T follicular helper cell (primary cell): ENCODE measurements around the gene C20orf96.
A peak's percentile ranks its signal among the peaks of the same experiment; 100 is the strongest.
"Not testable (repeated sequence)": the region's sequence is repeated elsewhere in the genome, so short reads cannot be mapped to it uniquely, and the experiment has no call there.

Experiments used
- DNase-seq: peaks from one replicate; pipeline ENCODE4 v3.0.0-alpha.2; 2020; ENCODE audit warnings: low read depth
- total RNA-seq, 2 experiments: gene quantifications; one replicate each; lab custom pipeline; 2026; lab: John Stamatoyannopoulos, UW

C20orf96 gene, protein sequence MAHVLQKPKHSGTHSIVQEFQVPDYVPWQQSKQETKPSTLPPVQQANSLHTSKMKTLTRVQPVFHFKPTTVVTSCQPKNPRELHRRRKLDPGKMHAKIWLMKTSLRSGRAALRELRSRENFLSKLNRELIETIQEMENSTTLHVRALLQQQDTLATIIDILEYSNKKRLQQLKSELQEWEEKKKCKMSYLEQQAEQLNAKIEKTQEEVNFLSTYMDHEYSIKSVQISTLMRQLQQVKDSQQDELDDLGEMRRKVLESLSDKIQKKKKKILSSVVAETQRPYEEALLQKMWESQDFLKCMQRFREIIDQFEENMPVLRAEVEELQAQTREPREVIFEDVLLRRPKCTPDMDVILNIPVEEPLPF
- total RNA-seq: 0.74 to 1.3 reads per million in 2 experiments

DNA sequence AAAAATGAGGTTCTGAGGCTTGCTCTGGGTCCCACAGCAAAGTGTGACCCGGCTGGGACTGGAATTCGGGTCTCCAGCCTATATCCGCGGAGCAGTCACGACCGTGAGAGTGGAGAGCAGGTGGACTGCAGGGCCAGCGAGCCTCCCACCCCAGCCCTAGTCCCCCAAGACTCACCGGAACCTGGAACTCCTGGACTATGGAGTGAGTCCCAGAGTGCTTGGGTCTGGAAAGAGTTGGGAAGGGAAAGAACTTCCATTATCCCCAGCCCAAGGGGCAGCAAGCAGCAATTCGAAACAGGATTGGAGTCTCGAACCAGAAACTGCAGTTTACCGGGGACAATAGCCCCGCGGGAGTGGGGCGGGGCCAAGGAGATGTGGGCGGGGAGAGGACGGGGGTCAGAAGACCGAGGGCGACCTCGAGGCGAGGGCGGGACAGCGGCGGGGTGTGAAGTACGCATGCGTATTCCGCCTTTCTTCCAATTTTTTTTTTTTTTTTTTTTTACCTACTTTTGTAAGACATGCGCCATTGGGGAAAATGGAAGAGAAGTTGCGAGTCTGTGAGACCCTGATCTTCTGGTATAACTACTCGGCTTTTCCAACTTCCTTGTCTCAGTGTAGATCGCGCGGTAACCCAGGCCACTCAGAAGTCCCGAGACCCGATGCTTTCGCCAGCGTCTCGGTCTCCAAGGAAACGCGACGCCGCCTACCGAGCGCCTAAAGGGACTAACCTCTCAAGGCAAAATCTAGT is at the start of gene C20orf96:
Gene C20orf96 (minus strand): TSS at position 667 of the 748 bp plus-strand sequence. CDS start 140 bp downstream, at position 527.
- peak; percentile 74 for DNase-seq

DNA sequence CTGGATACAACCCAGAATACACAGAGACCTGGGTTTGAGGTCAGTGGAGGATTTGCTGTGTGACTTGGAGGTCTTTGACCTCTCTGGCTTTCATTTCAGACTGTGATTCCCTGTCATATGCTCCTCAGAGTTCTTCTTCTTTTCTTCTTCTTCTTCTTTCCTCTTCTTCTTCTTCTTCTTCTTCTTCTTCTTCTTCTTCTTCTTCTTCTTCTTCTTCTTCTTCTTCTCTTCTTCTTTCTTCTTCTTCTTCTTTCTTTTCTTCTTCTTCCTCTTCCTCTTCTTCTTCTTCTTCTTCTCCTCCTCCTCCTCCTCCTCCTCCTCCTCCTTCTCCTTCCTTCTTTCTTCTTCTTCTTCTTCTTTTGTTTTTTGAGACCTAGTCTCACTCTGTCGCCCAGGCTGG is 45.5 kb upstream of the C20orf96 start:
- DNase-seq: not testable (repeated sequence)

DNA sequence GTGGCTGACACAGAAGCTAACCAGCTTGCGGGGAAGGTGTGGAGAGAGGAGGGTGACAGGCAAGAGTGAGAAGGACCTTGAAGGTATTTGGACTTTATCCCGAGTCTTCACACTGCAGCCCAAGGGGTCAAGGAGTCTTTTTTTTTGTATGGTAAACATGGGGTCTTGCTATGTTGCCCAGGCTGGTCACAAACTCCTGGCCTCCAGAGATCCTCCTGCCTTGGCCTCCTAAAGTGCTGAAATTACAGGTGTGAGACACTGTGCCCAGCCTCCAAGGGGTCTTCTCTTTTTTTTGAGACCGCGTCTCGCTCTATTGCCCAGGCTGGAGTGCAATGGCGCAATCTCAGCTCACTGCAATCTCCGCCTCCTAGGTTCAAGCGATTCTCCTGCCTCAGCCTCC is 44.0 kb upstream of the C20orf96 start:
- no peak for DNase-seq

DNA sequence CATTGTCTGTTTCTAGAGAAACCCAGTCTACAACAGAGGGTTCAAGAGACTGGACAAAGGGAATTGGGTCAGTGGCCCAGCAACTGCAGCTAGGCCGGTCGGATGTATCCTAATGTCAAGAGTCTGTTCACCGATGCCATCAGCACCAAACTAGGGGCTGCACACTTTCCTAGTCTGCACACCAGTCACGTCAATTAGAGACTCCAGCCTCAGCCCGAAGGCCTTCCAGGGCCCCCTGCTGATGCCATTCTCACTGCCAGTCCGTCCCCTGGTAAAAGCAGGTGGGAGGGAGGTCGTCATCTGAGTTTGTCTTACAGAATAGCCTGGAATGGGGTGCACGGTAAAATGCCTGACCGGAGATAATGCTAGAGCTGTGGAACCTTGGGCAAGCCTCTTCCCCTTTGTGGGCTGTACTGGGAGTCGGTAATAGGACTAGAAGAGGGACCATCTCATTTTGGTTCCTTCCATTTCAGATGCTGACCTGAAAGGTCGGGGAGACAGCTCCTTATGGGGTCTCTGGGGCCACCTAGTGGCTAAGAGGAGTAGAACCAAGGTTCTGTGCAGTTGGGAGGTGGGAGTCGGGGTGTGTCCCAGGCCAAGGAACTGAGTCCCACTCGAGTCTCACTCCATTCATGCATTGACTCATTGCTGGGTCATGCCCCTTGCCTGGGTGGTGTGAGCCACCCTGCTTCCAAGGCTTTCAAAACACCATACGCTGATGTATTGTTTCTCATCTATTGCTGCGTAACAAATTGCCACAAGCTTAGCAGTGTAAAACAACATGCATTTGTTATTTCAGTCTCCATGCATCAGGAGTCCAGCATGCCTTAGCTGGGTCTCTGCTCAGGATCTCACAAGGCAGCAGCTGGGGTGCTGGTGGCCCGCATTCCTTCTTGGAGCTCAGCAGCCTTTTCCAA is 39.9 kb upstream of the C20orf96 start:
- DNase-seq: peak; percentile 41

DNA sequence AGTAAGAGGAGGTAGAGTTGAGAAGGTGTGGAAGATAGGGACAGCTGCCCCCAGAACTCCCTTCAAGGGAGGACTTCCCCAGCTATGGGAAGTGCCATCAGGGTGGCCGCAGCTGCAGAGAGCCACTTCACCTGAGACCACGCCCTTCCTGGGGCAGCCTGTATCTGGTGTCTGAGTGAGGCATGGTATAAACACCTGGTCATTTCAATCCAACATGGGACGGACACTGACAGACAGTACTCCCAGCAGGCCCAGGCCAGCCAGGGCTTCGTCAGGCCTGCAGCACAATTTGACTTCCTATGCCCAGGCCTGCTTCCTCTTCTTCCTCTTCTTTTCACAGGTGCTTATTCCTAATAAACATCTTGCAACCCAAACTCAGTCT is 39.3 kb upstream of the C20orf96 start:
- DNase-seq: no peak

DNA sequence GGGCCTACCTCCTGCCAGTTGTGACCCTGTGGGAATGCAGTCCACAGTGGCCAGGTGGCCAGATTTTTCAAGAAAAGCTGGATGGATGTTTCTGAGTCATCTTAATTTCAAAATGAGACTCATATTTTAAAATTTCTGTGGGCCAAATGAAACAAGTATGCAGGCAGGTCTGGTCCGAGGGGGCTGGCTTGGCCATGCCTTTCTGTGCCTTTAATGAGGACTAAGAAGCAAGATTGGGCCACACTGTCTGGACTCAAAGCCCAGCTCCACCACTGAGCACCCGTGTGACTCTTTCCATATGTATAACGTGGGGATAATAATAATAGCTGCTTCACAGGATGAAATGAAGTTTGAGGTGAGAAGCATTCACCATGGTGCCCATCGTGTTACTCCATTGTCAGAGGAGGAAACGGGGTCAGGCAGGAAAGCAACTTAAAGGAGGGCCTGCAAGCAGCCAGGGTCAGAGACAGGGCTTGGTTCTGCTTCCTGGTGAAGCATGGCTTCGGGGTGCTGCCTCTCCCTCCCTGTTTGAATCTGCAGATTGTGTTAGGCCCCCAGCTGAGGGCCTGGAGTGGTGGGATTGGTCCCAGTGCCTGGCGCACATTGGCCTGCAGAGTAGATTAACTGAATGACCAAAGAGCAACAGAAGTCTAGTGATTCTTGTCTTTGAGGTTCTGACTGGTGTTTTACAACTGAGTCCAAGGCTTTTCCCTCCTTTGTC is 38.6 kb upstream of the C20orf96 start:
- DNase-seq: no peak

DNA sequence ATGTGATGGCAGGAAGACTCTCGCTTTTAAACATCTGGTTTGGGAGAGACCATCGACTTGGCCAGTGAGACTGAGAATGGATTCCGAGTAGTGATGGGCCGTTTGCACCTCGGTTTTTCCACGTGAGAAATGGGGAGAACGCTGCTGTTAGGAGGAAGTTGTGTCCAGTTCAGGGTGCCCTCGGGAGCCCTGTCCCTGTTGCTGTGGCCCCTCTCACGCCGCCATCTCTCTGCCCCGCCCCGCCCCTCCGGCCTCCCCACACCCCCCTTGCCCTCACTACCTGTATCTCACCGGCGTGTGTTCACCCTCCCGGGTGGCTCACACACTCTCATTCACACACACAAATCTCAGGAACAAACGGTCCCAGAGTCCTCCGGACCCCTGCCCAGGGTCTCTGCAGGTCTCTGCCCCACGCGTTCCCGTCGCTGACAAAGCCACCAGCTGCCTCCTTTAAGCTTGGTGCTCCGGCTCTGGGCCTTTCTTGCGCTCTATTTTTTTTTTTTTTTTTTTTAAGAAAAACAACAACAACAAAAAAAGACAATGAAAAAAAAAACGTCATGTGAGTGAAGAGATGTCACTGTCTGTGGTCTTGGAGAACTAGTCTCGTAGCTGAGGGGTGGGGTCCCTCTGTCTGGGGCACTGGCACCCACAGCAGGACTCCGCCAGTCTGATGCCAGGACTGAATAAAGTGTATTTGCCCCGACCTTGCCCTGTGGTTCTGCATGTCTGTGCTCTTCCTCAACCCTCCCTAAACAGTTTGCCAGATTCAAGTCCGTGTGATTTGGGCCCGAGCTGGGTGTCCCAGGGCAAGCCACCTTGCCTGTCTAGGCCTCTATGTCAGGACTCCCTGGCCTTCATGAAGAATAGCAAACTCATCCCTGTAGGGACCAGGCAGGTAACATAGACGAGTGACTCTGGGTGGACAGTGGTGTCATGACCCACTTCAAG is 37.8 kb upstream of the C20orf96 start:
- no peak for DNase-seq

DNA sequence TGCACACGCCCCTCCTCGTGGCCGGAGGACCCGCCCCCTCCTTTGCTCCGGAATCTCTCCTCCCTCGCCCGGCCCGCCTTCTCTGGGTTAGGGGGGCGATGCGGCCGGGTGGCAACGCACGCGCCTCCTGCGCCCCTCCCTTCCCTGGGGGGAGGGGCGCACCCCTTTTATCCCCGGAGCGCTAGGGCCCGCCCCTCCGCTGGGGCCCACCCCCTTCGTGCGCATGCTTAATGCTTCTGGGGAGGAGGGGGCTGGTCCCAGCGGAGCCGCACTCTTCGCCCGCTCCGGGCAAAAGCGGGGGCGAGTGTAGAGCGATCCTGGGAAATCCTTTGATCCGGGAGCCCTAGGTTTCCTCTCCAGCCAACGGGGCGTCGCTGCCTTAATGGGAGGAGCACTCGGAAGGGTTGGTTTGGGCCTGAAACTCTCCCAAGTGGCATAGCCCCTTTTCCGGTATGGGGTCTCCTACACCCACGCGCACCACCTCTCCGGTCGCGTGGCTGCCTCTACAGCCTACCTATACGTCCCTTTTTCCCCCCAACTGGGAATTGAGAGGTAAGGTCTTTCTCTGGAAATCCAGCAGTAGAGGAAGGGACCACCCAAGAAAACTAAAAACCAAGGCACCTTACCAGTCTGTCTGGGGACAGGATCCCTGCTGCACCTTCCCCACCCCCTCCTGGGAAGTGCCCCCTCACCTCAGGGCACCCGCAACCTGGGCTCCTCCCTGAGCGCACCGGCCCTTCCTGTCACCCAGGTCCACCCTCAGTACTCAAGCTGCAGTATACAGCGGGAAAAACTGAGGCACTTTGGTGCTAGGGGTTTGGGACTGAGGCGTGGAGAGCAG is 36.9 kb upstream of the C20orf96 start:
- peak; percentile 68 for DNase-seq

DNA sequence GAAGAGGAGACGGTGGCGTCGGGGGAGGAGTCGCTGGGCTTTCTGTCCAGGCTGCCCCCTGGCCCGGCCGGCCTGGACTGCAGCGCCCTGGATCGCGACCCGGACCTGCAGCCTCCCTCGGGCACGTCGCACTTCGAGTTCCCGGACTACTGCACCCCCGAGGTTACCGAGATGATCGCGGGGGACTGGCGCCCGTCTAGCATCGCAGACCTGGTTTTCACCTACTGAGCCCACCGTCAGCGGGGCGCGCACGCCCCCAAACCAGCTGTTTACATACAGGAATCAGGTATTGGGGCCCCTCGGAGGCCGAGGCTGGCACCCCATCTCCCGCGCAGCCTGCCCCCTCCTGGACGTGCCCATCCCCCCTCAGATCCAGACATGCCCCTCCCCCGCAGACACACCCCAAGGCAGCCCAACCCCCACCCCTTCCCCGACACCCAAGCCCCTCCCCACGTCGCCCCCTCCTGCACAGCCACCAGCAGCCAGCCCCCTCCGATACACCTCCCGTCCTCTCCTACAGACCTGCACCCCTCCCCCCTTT is 36.2 kb upstream of the C20orf96 start:
- no peak for DNase-seq

DNA sequence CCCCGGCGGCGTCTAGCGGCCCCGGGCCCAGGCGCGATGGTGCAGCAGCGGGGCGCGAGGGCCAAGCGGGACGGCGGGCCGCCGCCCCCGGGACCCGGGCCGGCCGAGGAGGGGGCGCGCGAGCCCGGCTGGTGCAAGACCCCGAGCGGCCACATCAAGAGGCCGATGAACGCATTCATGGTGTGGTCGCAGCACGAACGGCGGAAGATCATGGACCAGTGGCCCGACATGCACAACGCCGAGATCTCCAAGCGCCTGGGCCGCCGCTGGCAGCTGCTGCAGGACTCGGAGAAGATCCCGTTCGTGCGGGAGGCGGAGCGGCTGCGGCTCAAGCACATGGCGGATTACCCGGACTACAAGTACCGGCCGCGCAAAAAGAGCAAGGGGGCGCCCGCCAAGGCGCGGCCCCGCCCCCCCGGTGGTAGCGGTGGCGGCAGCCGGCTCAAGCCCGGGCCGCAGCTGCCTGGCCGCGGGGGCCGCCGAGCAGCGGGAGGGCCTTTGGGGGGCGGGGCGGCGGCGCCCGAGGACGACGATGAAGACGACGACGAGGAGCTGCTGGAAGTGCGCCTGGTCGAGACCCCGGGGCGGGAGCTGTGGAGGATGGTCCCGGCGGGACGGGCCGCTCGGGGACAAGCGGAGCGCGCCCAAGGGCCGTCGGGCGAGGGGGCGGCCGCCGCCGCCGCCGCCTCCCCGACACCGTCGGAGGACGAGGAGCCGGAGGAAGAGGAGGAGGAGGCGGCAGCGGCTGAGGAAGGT is 35.5 kb upstream of the C20orf96 start:
- DNase-seq: no peak

DNA sequence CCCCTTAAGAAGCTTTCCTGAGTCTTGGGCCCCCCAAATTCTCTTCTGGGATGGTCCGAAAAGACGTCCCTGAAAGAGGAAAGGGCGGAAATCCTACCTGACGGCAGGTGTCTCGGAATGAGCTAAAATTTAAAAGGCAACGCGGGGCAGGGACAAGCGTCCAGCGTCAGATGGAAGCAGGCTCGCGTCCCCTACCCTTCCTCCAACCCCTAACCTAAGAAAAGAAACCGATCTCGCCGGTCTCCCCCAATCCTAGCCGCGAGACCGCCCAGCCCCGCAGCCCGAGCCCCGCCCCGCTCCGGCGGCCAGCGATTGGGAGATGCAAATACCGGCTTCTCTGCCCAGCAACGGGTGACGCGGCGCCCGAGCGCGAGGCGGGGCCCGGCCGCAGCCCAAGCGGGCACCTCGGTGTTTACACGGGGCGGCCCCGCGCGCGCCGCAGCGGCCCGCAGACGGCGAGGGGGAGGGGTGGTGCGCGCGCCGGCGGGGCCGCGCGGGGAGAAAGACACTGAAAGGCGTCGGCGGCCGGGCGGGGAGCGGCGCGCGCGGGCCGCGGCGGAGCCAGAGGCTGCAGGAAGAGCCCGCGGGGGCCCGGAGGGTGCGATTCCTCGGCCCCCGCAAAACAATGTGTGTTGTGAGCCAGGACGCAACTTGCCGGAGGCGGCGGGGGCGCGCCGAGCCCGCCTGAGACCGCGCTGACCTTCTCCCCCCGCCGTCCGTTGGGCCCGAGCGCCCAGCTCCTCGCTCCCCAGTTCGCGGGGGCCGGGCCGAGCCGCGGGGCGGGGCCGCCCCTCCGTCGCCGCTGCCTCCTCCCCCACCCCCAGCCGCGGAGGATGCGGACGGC is 34.7 kb upstream of the C20orf96 start, which contains the start of gene SOX12:
Gene SOX12 (plus strand): TSS at position 508 of the 844 bp plus-strand sequence. CDS start 373 bp downstream, outside the sequence.
- peak; percentile 95 for DNase-seq

DNA sequence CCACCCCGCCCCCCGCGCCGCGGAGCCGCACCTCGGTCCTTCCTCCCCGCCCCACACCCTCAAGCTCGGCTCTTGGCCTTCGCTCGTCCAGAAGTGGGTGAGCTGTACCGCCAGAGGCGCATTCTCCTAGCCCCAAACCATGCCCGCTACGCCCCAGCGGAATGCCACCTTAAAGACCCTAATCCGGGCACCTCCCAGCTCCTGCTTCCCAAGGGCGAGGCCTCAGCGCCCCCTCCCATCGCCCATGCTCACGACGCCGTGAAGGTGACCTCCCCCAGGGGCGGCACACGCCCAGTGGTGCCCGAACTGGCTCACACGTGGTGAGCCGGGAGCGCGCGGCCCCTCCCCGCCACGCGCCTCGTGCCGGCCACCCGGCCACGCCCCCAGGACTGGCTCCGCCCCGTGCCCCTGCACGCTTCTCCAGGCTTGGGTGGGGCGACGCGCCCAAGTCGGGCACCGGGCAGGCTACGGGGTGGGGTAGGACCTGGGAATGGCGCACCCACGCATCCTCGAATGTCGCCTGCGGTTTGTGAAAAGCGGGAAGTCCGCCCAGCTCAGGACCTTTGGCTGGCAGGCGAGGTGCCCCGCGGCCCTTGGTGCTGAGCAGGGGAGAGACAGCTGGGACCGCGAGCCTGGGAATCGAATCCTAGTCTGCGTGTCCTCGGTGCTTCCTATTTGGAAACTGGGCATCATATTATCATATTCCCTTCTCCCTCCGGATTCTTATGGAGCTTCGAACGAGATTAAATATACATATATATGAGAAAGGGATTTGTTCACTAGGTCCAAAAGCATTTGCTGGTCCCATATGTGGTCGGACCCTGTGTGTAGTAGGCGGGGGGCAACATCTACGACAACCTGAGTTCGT is 33.9 kb upstream of the C20orf96 start:
- peak; percentile 77 for DNase-seq

DNA sequence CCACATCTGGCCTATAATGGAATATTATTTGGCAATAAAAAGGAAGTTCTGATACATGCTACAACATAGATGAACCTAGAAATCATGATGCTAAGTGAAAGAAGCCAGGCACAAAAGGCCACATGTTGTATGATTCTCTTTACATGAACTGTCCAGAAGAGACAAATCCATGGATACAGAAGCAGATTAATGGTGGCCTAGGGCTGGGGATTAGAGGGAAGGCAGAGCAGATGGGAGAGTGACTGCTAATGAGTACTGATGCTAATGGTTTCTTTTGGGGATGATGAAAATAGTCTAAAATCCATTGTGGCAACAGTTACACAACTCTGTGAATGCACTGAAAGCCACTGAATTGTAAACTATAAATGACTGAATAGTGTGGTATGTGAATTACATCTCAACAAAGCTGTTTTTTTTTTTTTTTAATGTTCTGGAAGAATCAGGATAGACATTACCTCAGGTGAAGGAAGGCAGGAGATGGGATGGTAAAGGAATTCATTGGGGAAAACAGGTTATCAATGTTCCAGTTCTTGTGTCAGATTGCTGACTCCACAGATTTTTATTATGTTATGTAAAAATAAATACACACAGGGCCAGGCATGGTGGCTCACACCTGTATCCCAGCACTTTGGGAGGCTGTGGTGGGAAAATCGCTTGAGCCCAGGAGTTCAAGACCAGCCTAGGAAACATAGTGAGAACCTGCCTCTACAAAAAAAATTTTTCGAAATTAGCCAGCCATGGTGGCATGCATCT is 25.9 kb upstream of the C20orf96 start:
- no peak for DNase-seq

DNA sequence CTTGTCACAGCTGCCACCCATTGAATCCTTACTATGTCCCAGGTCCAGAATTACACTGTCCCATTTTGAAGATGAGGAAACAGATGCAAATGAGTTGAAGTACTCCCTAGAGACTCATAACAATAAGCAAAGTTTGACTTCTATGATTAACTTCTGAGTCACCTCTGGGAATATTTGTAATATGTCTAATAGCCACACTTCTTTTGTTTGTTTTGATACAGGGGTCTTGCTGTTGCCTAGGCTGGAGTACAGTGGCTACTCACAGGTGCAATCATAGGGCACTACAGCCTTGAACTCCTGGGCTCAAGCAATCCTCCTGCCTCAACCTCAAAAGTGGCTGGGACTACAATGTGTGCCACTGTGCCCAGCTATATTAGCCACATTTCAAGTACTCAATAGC is 23.4 kb upstream of the C20orf96 start:
- DNase-seq: no peak

DNA sequence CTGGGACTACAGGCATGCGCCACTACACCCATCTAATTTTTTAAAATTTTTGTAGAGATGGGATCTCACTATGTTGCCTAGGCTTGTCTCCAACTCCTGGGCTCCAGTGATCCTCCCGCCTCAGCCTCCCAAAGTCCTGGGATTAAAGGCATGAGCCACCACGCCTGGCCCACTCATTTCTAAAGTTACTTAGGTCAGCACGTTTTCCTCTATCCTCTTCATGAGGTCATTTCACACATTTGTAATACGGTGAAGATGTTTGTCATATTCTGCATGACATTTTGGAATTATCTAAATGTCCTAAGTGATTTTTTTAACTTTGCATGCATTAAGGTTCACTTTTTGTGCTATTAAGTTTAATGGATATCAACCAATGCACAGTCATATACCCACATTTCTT is 22.9 kb upstream of the C20orf96 start:
- no peak for DNase-seq

DNA sequence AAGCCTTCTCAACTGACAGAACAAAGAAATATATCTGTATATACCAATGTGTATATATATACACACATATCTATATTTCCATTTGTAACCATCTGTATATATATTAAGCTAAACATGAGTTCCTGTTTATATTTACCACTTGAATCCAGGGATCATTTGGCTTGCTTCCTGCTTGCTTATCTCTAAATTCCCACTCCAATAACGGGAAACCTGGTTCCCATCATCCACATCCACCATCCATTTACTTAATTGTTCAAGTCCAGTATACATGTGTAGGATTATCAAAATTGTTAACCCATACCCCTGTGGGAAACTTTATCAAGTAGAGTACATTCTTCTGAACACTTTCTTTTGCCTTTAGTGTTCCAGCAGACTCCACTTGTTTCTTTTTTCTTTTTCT is 22.3 kb upstream of the C20orf96 start:
- DNase-seq: no peak
